ENCODE results near the gene IL17REL.

IL17REL gene

GRCh38 chr22:50046019-50046415 is 33.5 kb upstream of the IL17REL start:
- DNase-seq (ENCODE audit: low read depth in 2 of 2), result no peak

GRCh38 chr22:50045211-50046018 is 32.9 kb upstream of the IL17REL start:
- no peak for DNase-seq (ENCODE audit: low read depth in 2 of 2)

GRCh38 chr22:50044485-50045118 is 32.0 kb upstream of the IL17REL start:
- no peak for DNase-seq (ENCODE audit: low read depth in 2 of 2)

- DNase-seq (ENCODE audit: low read depth in 2 of 2), result no peak
Observed at GRCh38 chr22:50041361-50042065, 28.9 kb upstream of the IL17REL start.

GRCh38 chr22:50040717-50041116 is 28.2 kb upstream of the IL17REL start:
- no peak for DNase-seq (ENCODE audit: low read depth in 2 of 2)

GRCh38 chr22:50039669-50040443 is 27.3 kb upstream of the IL17REL start:
- no peak for DNase-seq (ENCODE audit: low read depth in 2 of 2)

GRCh38 chr22:50035976-50036724 is 23.6 kb upstream of the IL17REL start:
- DNase-seq (ENCODE audit: low read depth in 2 of 2), result no peak

- DNase-seq (ENCODE audit: low read depth in 2 of 2), result no peak
Observed at GRCh38 chr22:50035131-50035881, 22.7 kb upstream of the IL17REL start.

- DNase-seq (ENCODE audit: low read depth in 2 of 2), result no peak
Observed at GRCh38 chr22:50034126-50035081, 21.8 kb upstream of the IL17REL start.

- no peak for DNase-seq (ENCODE audit: low read depth in 2 of 2)
Observed at GRCh38 chr22:50032941-50033601, 20.5 kb upstream of the IL17REL start.

GRCh38 chr22:50032109-50032871 is 19.7 kb upstream of the IL17REL start:
- DNase-seq (ENCODE audit: low read depth in 2 of 2), result no peak

- no peak for DNase-seq (ENCODE audit: low read depth in 2 of 2)
Observed at GRCh38 chr22:50031189-50032091, 18.9 kb upstream of the IL17REL start.

- peak; percentile 82 for DNase-seq (ENCODE audit: low read depth in 2 of 2)
Observed at GRCh38 chr22:50030297-50031188, 18.0 kb upstream of the IL17REL start.

GRCh38 chr22:50027639-50028537 is 15.3 kb upstream of the IL17REL start:
- DNase-seq (ENCODE audit: low read depth in 2 of 2), result peak in 1 of 2 donors; percentile 55

- no peak for DNase-seq (ENCODE audit: low read depth in 2 of 2)
Observed at GRCh38 chr22:50025993-50026392, 13.4 kb upstream of the IL17REL start.
